GM23338 (cell line): ENCODE measurements around the gene NSD2. TPM values are rescaled to one million over a fixed set of nuclear protein-coding genes. Genes with fewer than 3 reads are reported as not detected.

Source experiments
- ATAC-seq: fragments of 200-7000 bp; cut with Tn5 transposase; 3 replicates; pipeline ENCODE4 v1.9.1; 2020
- DNase-seq: peaks from one replicate; pipeline ENCODE4 v3.0.0-alpha.2; 2015; ENCODE audit warnings: low spot score
- H2AFZ ChIP-seq: fragments of 200-600 bp; sonication (generic); 2 replicates; pipeline ENCODE4 v1.8.0; 2016; ENCODE audit warnings: antibody characterized with exemption, mild to moderate bottlenecking, moderate library complexity
- H3F3A ChIP-seq: fragments of 200-600 bp; sonication (generic); replicated peaks from 2 replicates; pipeline ENCODE4 v1.8.0; 2017; ENCODE audit warnings: antibody characterized with exemption, mixed run types, low read depth
- H3K27ac ChIP-seq: fragments of 200-600 bp; sonication (generic); 2 replicates; pipeline ENCODE4 v1.6.1; 2016; ENCODE audit warnings: low read depth
- H3K27me3 ChIP-seq: fragments of 200-600 bp; sonication (generic); 2 replicates; pipeline ENCODE4 v1.8.0; 2016; ENCODE audit warnings: mild to moderate bottlenecking, mixed run types, moderate library complexity; ENCODE audit not compliant: insufficient read depth
- H3K36me3 ChIP-seq: fragments of 200-600 bp; sonication (generic); 2 replicates; pipeline ENCODE4 v1.8.0; 2016; ENCODE audit warnings: mild to moderate bottlenecking; ENCODE audit not compliant: insufficient read depth
- H3K4me1 ChIP-seq: fragments of 200-600 bp; sonication (generic); 2 replicates; pipeline ENCODE4 v1.8.0; 2016; ENCODE audit warnings: mild to moderate bottlenecking, moderate library complexity; ENCODE audit not compliant: insufficient read depth
- H3K4me2 ChIP-seq: fragments of 200-600 bp; sonication (generic); 2 replicates; pipeline ENCODE4 v1.7.1; 2017; ENCODE audit warnings: mixed run types
- H3K4me3 ChIP-seq: fragments of 200-600 bp; sonication (generic); 2 replicates; pipeline ENCODE4 v1.6.1; 2016; ENCODE audit warnings: mixed run types
- H3K79me2 ChIP-seq: fragments of 200-600 bp; sonication (generic); replicated peaks from 2 replicates; pipeline ENCODE4 v1.8.0; 2017; ENCODE audit warnings: mild to moderate bottlenecking; ENCODE audit not compliant: insufficient read depth
- H3K9me2 ChIP-seq: fragments of 200-600 bp; sonication (generic); 2 replicates; pipeline ENCODE4 v1.8.0; 2017; ENCODE audit not compliant: insufficient read depth
- H4K20me1 ChIP-seq: fragments of 200-600 bp; sonication (generic); replicated peaks from 2 replicates; pipeline ENCODE4 v1.8.0; 2017; ENCODE audit warnings: mild to moderate bottlenecking; ENCODE audit not compliant: insufficient read depth
- H3K27ac Mint-ChIP-seq: 2 replicates; pipeline ENCODE4 v1.8.0; 2020; ENCODE audit warnings: inconsistent platforms, mild to moderate bottlenecking, moderate library complexity, mixed read lengths
- H3K27me3 Mint-ChIP-seq: 3 replicates; pipeline ENCODE4 v1.8.0; 2022; ENCODE audit warnings: low read depth, mild to moderate bottlenecking, moderate library complexity, mixed read lengths, inconsistent platforms; ENCODE audit not compliant: insufficient read depth, poor library complexity
- H3K36me3 Mint-ChIP-seq: 3 replicates; pipeline ENCODE4 v1.8.0; 2021; ENCODE audit warnings: low read depth, mild to moderate bottlenecking, inconsistent platforms, moderate library complexity, mixed read lengths
- H3K4me1 Mint-ChIP-seq: 3 replicates; pipeline ENCODE4 v1.8.0; 2020; ENCODE audit warnings: mild to moderate bottlenecking, inconsistent platforms, mixed read lengths
- H3K4me3 Mint-ChIP-seq: 3 replicates; pipeline ENCODE4 v1.8.0; 2021; ENCODE audit warnings: moderate library complexity, mild to moderate bottlenecking, inconsistent platforms, mixed read lengths
- H3K9me3 Mint-ChIP-seq: 3 replicates; pipeline ENCODE4 v1.8.0; 2020; ENCODE audit warnings: moderate library complexity, mild to moderate bottlenecking, inconsistent platforms, mixed read lengths
- CREB1 ChIP-seq: fragments of 250-450 bp; sonication (Bioruptor Pico); IDR thresholded peaks from 2 replicates; pipeline ENCODE4 v1.5.0; 2020; ENCODE audit warnings: low read depth, mild to moderate bottlenecking, moderate library complexity
- ETS1 ChIP-seq: IDR thresholded peaks from 2 replicates; pipeline ENCODE4 v1.6.1; 2016; ENCODE audit warnings: antibody characterized with exemption
- EZH2 ChIP-seq: fragments of 200-600 bp; sonication (generic); IDR thresholded peaks from one replicate; pipeline ENCODE4 v1.8.0; 2017; ENCODE audit warnings: antibody characterized with exemption, mild to moderate bottlenecking, low read depth; ENCODE audit not compliant: unreplicated experiment
- EZH2phosphoT487 ChIP-seq: fragments of 200-600 bp; sonication (generic); IDR thresholded peaks from one replicate; pipeline ENCODE4 v1.8.1; 2018; ENCODE audit warnings: antibody characterized with exemption; ENCODE audit not compliant: unreplicated experiment
- JUNB ChIP-seq: IDR thresholded peaks from one replicate; pipeline ENCODE4 v1.6.1; 2016; ENCODE audit warnings: antibody characterized with exemption; ENCODE audit not compliant: unreplicated experiment
- NANOG ChIP-seq: IDR thresholded peaks from 2 replicates; pipeline ENCODE4 v1.6.1; 2016; ENCODE audit warnings: antibody characterized with exemption, borderline replicate concordance
- POLR2AphosphoS5 ChIP-seq: IDR thresholded peaks from 2 replicates; pipeline ENCODE4 v1.6.1; 2016; ENCODE audit warnings: antibody characterized with exemption, low read depth
- REST ChIP-seq: IDR thresholded peaks from one replicate; pipeline ENCODE4 v1.6.1; 2018; ENCODE audit warnings: antibody characterized with exemption; ENCODE audit not compliant: unreplicated experiment
- STAT1 ChIP-seq: IDR thresholded peaks from one replicate; pipeline ENCODE4 v1.6.1; 2016; ENCODE audit warnings: antibody characterized with exemption; ENCODE audit not compliant: unreplicated experiment
- ZNF114 ChIP-seq: fragments of 250-450 bp; sonication (Bioruptor Pico); IDR thresholded peaks from 2 replicates; pipeline ENCODE4 v1.5.0; 2020; ENCODE audit warnings: mild to moderate bottlenecking, moderate library complexity
- ZNF331 ChIP-seq: fragments of 250-450 bp; sonication (Bioruptor Pico); IDR thresholded peaks from 2 replicates; pipeline ENCODE4 v1.5.0; 2020; ENCODE audit warnings: low read depth, mild to moderate bottlenecking, moderate library complexity
- ZNF462 ChIP-seq: fragments of 250-450 bp; sonication (Bioruptor Pico); IDR thresholded peaks from 2 replicates; pipeline ENCODE4 v1.5.0; 2020; ENCODE audit warnings: mild to moderate bottlenecking, moderate library complexity
- polyA plus RNA-seq: library from polyadenylated mRNA; unstranded; fragments of >200 nt; fragmentation: Nextera tagmentation; extraction: Ambion mirVana; gene quantifications from 2 replicates; pipeline ENCODE4 v1.2.1, GENCODE V29; 2016
- total RNA-seq: library from RNA; depleted of rRNA; stranded (reverse); fragments of >200 nt; shearing (Covaris generic); gene quantifications from 2 replicates; pipeline ENCODE4 v1.2.3, GENCODE V29; 2014

The NSD2 gene
- total and polyA plus RNA-seq, 2 experiments from 2014 or later, result 33.5 to 84.4 TPM

GRCh38 chr4:1945124-1945895, 74.1 kb downstream of the NSD2 start:
- DNase-seq, result peak; percentile 38
- peak; percentile 44 for ATAC-seq
- no peak overlapping the region for H3K4me2 ChIP-seq
- H3K27me3 Mint-ChIP-seq, result no peaks in the 10 kb centered on the region
- no peaks in the 10 kb centered on the region; the same call in 1 of the 2 replicates for H3K79me2 ChIP-seq
- H3K4me1 ChIP-seq, result no peaks in the 10 kb centered on the region
- no peaks in the 10 kb centered on the region for H3K4me1 Mint-ChIP-seq
- no peaks in the 10 kb centered on the region for H3K27me3 ChIP-seq
- H4K20me1 ChIP-seq, result peaks cover 41% of the 10 kb centered on the region
- TF ChIP-seq STAT1 (no peak), ZNF114 (CRISPR knock-in tag) (no peak), EZH2phosphoT487 (no peak), JUNB (no peak), ZNF462 (CRISPR knock-in tag) (no peak), NANOG (no peak), ZNF331 (CRISPR knock-in tag) (no peak), EZH2 (no peak), CREB1 (CRISPR knock-in tag) (no peak), REST (no peak), ETS1 (no peak), POLR2AphosphoS5 (no peak)
- no peaks in the 10 kb centered on the region; the same call in 1 of the 2 replicates for H3K36me3 ChIP-seq
- H3K36me3 Mint-ChIP-seq, result peaks cover 33% of the 10 kb centered on the region
- no peak overlapping the region for H3K4me3 Mint-ChIP-seq
- H3K4me3 ChIP-seq, result no peak overlapping the region
- H2AFZ ChIP-seq, result no peak overlapping the region
- H3K9me2 ChIP-seq, result no peaks in the 10 kb centered on the region
- no peaks in the 10 kb centered on the region for H3K9me3 Mint-ChIP-seq
- H3F3A ChIP-seq, result no peaks in the 10 kb centered on the region
- H3K27ac Mint-ChIP-seq, result no peak overlapping the region; the same call in 1 of the 2 replicates
- H3K27ac ChIP-seq, result no peak overlapping the region; the same call in 1 of the 2 replicates
